KOPT-K1 (cell line): Measurements from ENCODE around the gene MAPK10.

Experiments
- H3K27ac ChIP-seq: fragments of 200-600 bp; sonication (generic); 2 replicates; pipeline ENCODE4 v1.5.1; 2016; ENCODE audit warnings: antibody characterized with exemption, mild to moderate bottlenecking, low read depth, low read length; ENCODE audit not compliant: poor library complexity, severe bottlenecking
- H3K36me3 ChIP-seq: fragments of 200-600 bp; sonication (generic); 2 replicates; pipeline ENCODE4 v1.5.1; 2017; ENCODE audit warnings: antibody characterized with exemption, mild to moderate bottlenecking, low read length, moderate library complexity; ENCODE audit not compliant: insufficient read depth
- H3K9me3 ChIP-seq: fragments of 200-600 bp; sonication (generic); 2 replicates; pipeline ENCODE4 v1.5.1; 2017; ENCODE audit warnings: antibody characterized with exemption, low read length, mild to moderate bottlenecking; ENCODE audit not compliant: insufficient read depth, poor library complexity, severe bottlenecking

Gene MAPK10

GRCh38 chr4:86359944-86360478 is at the start of gene MAPK10:
Gene MAPK10 (minus strand): TSS chr4:86360053.
- Histone ChIP-seq H3K27ac (no peak within 1 kb of the TSS), H3K36me3 (no peaks in the 10 kb centered on the region), H3K9me3 (no peaks in the 10 kb centered on the region)

- no peaks in the 10 kb centered on the region for H3K9me3 ChIP-seq
- no peak overlapping the region for H3K27ac ChIP-seq
- H3K36me3 ChIP-seq = no peaks in the 10 kb centered on the region
Observed at GRCh38 chr4:86403575-86403974, 43.7 kb upstream of the MAPK10 start.

GRCh38 chr4:86401826-86402225 is 42.0 kb upstream of the MAPK10 start:
- Histone ChIP-seq H3K36me3 (no peaks in the 10 kb centered on the region), H3K9me3 (no peaks in the 10 kb centered on the region), H3K27ac (no peak overlapping the region)

GRCh38 chr4:86400216-86400615 is 40.4 kb upstream of the MAPK10 start:
- H3K36me3 ChIP-seq = no peaks in the 10 kb centered on the region
- no peak overlapping the region for H3K27ac ChIP-seq
- no peaks in the 10 kb centered on the region for H3K9me3 ChIP-seq

- H3K36me3 ChIP-seq = no peaks in the 10 kb centered on the region
- no peaks in the 10 kb centered on the region for H3K9me3 ChIP-seq
- no peak overlapping the region for H3K27ac ChIP-seq
Observed at GRCh38 chr4:86398187-86398586, 38.3 kb upstream of the MAPK10 start.

- no peaks in the 10 kb centered on the region for H3K36me3 ChIP-seq
- no peak overlapping the region for H3K27ac ChIP-seq
- H3K9me3 ChIP-seq = no peaks in the 10 kb centered on the region
Observed at GRCh38 chr4:86393749-86394148, 33.9 kb upstream of the MAPK10 start.

GRCh38 chr4:86389664-86390063 is 29.8 kb upstream of the MAPK10 start:
- Histone ChIP-seq H3K9me3 (no peaks in the 10 kb centered on the region), H3K36me3 (no peaks in the 10 kb centered on the region), H3K27ac (no peak overlapping the region)

GRCh38 chr4:86388252-86388651 is 28.4 kb upstream of the MAPK10 start:
- H3K36me3 ChIP-seq = no peaks in the 10 kb centered on the region
- H3K27ac ChIP-seq = no peak overlapping the region

GRCh38 chr4:86386817-86387415 is 27.1 kb upstream of the MAPK10 start:
- H3K9me3 ChIP-seq = no peaks in the 10 kb centered on the region
- no peak overlapping the region for H3K27ac ChIP-seq
- H3K36me3 ChIP-seq = no peaks in the 10 kb centered on the region

More at GRCh38 chr4:86388252-86388651, 28.4 kb upstream of the MAPK10 start:
- H3K9me3 ChIP-seq = no peaks in the 10 kb centered on the region

- no peak overlapping the region for H3K27ac ChIP-seq
- H3K36me3 ChIP-seq = no peaks in the 10 kb centered on the region
- H3K9me3 ChIP-seq = no peaks in the 10 kb centered on the region
Observed at GRCh38 chr4:86386201-86386600, 26.3 kb upstream of the MAPK10 start.

GRCh38 chr4:86381431-86381830 is 21.6 kb upstream of the MAPK10 start:
- H3K9me3 ChIP-seq = no peaks in the 10 kb centered on the region
- no peaks in the 10 kb centered on the region for H3K36me3 ChIP-seq
- no peak overlapping the region for H3K27ac ChIP-seq

- no peaks in the 10 kb centered on the region for H3K9me3 ChIP-seq
- H3K27ac ChIP-seq = no peak overlapping the region
- no peaks in the 10 kb centered on the region for H3K36me3 ChIP-seq
Observed at GRCh38 chr4:86380181-86380724, 20.4 kb upstream of the MAPK10 start.

- H3K9me3 ChIP-seq = no peaks in the 10 kb centered on the region
- H3K27ac ChIP-seq = no peak overlapping the region
- H3K36me3 ChIP-seq = no peaks in the 10 kb centered on the region
Observed at GRCh38 chr4:86376850-86377249, 17.0 kb upstream of the MAPK10 start.

- Histone ChIP-seq H3K9me3 (no peaks in the 10 kb centered on the region), H3K27ac (no peak overlapping the region), H3K36me3 (no peaks in the 10 kb centered on the region)
Observed at GRCh38 chr4:86368433-86368832, 8.6 kb upstream of the MAPK10 start.

GRCh38 chr4:86367577-86367976 is 7.7 kb upstream of the MAPK10 start:
- Histone ChIP-seq H3K36me3 (no peaks in the 10 kb centered on the region), H3K27ac (no peak overlapping the region), H3K9me3 (no peaks in the 10 kb centered on the region)

GRCh38 chr4:86366920-86367319 is 7.1 kb upstream of the MAPK10 start:
- H3K9me3 ChIP-seq = no peaks in the 10 kb centered on the region
- no peaks in the 10 kb centered on the region for H3K36me3 ChIP-seq
- no peak overlapping the region for H3K27ac ChIP-seq
